HCT116 (cell line): Measurements from ENCODE around the gene ACVRL1. TPM values are rescaled to one million over a fixed set of nuclear protein-coding genes. Genes with fewer than 3 reads are reported as not detected.

Experiments
- ATAC-seq: fragments of 200-7000 bp; cut with Tn5 transposase; 2 replicates; pipeline ENCODE4 v1.9.1; 2020; ENCODE audit warnings: mild to moderate bottlenecking, moderate library complexity
- BruUV-seq: library from RNA; stranded (reverse); fragments of 400-500 nt; replicated peaks from 2 replicates; lab custom pipeline; 2021; lab: Mats Ljungman, UMichigan
- CTCF ChIA-PET: fragments of 300-600 bp; sonication (Branson Sonifier 250); formaldehyde crosslinking; loops from one replicate; lab custom pipeline; 2021; ENCODE audit warnings: antibody characterized with exemption; lab: Charles Lee
- POLR2A ChIA-PET: fragments of 300-600, 350-600 bp; sonication (Branson Sonifier 250); formaldehyde crosslinking; loops from one replicate; lab custom pipeline; 2021; ENCODE audit warnings: antibody characterized with exemption; lab: Charles Lee
- RAD21 ChIA-PET, 2 experiments: fragments of 300-600 bp; sonication (Branson Sonifier 250); formaldehyde crosslinking; loops; one replicate each; lab custom pipeline; 2023; ENCODE audit warnings: low total read pairs in 2 of 2; ENCODE audit not compliant: uncharacterized antibody in 2 of 2, unreplicated experiment in 2 of 2, low non-redundant PET in 1 of 2; lab: Charles Lee
- DNase-seq: peaks from one replicate; pipeline ENCODE4 v3.0.0-alpha.2; 2010; ENCODE audit warnings: low read depth, low spot score
- H2AFZ ChIP-seq: fragments of 200-600 bp; shearing (Covaris generic), sonication (generic); 2 replicates; pipeline ENCODE4 v1.6.1; 2017; ENCODE audit warnings: low read depth, mixed run types, mixed read lengths, antibody characterized with exemption, low read length; ENCODE audit not compliant: poor library complexity, severe bottlenecking
- H3K27ac ChIP-seq: 2 replicates; pipeline ENCODE4 v1.5.1; 2012; ENCODE audit warnings: low read depth, low read length
- H3K27me3 ChIP-seq: fragments of 200-600 bp; sonication (generic); 2 replicates; pipeline ENCODE4 v1.6.1; 2016; ENCODE audit warnings: mixed run types, low read length, mixed read lengths; ENCODE audit not compliant: insufficient read depth
- H3K36me3 ChIP-seq, 2 experiments: fragments of 200-500 bp in 1 of 2; fragments of 200-600 bp in 1 of 2; sonication (Bioruptor generic) in 1 of 2; sonication (generic) in 1 of 2; 2 replicates each; pipeline versions ENCODE4 v1.5.1 to v1.6.1; 2014 to 2016; ENCODE audit warnings: low read length in 2 of 2, inconsistent platforms in 1 of 2, mixed read lengths in 1 of 2, mixed run types in 1 of 2; ENCODE audit not compliant: insufficient read depth in 2 of 2, control insufficient read depth in 1 of 2
- H3K4me1 ChIP-seq, 2 experiments: fragments of 200-600 bp in 1 of 2; sonication (generic) in 1 of 2; 2 replicates each; pipeline versions ENCODE4 v1.5.1 to v1.6.1; 2012 to 2017; ENCODE audit warnings: low read length in 2 of 2, inconsistent platforms in 1 of 2, mild to moderate bottlenecking in 1 of 2, mixed read lengths in 1 of 2, mixed run types in 1 of 2, moderate library complexity in 1 of 2; ENCODE audit not compliant: insufficient read depth in 2 of 2, control insufficient read depth in 1 of 2
- H3K4me2 ChIP-seq: fragments of 200-600 bp; sonication (generic); 2 replicates; pipeline ENCODE4 v1.6.1; 2017; ENCODE audit warnings: mixed run types, low read length, mixed read lengths
- H3K4me3 ChIP-seq, 2 experiments: fragments of 200-600 bp in 1 of 2; sonication (generic) in 1 of 2; replicated peaks in 1 of 2; 2 replicates each; pipeline ENCODE4 v1.5.1; 2011 to 2016; ENCODE audit warnings: low read length in 2 of 2, control low read depth in 1 of 2, low read depth in 1 of 2, mild to moderate bottlenecking in 1 of 2, mixed read lengths in 1 of 2, mixed run types in 1 of 2
- H3K79me2 ChIP-seq: fragments of 200-600 bp; sonication (generic); 2 replicates; pipeline ENCODE4 v1.6.1; 2017; ENCODE audit warnings: mild to moderate bottlenecking, mixed run types, low read length, moderate library complexity, mixed read lengths; ENCODE audit not compliant: insufficient read depth
- H3K9ac ChIP-seq: fragments of 200-600 bp; sonication (generic); 2 replicates; pipeline ENCODE4 v1.6.1; 2016; ENCODE audit warnings: low read length, mixed read lengths
- H3K9me2 ChIP-seq: fragments of 200-600 bp; sonication (generic), shearing (Covaris generic); 2 replicates; pipeline ENCODE4 v1.6.1; 2017; ENCODE audit warnings: mixed run types, mild to moderate bottlenecking, moderate library complexity; ENCODE audit not compliant: insufficient read depth
- H3K9me3 ChIP-seq, 2 experiments: fragments of 200-500 bp in 1 of 2; fragments of 200-600 bp in 1 of 2; sonication (Bioruptor generic) in 1 of 2; sonication (generic) in 1 of 2; 2 replicates each; pipeline ENCODE4 v1.6.1; 2014 to 2017; ENCODE audit warnings: low read length in 2 of 2, mixed read lengths in 2 of 2, inconsistent platforms in 1 of 2, low read depth in 1 of 2, mild to moderate bottlenecking in 1 of 2, mixed run types in 1 of 2, moderate library complexity in 1 of 2; ENCODE audit not compliant: control insufficient read depth in 1 of 2, insufficient read depth in 1 of 2
- H4K20me1 ChIP-seq: fragments of 200-600 bp; sonication (generic), shearing (Covaris generic); 2 replicates; pipeline ENCODE4 v1.6.1; 2017; ENCODE audit warnings: mixed run types, mild to moderate bottlenecking, moderate library complexity; ENCODE audit not compliant: insufficient read depth
- CBX3 ChIP-seq: IDR thresholded peaks from 2 replicates; pipeline ENCODE4 v1.6.1; 2012; ENCODE audit warnings: low read depth
- FOSL1 ChIP-seq: IDR thresholded peaks from 2 replicates; pipeline ENCODE4 v1.6.1; 2012; ENCODE audit warnings: low read depth
- MAX ChIP-seq: IDR thresholded peaks from 2 replicates; pipeline ENCODE4 v1.6.1; 2012
- POLR2A ChIP-seq: IDR thresholded peaks from 2 replicates; pipeline ENCODE4 v1.7.0; 2011; ENCODE audit warnings: borderline replicate concordance; ENCODE audit not compliant: insufficient read depth, insufficient read length; ENCODE audit errors: extremely low read depth
- SIN3A ChIP-seq: IDR thresholded peaks from 2 replicates; pipeline ENCODE4 v1.6.1; 2012; ENCODE audit warnings: low read depth
- SP1 ChIP-seq: IDR thresholded peaks from 2 replicates; pipeline ENCODE4 v1.6.1; 2012; ENCODE audit warnings: low read depth
- ZFX ChIP-seq: fragments of 450-650 bp; IDR thresholded peaks from 2 replicates; pipeline ENCODE4 v1.6.1; 2017
- ZNF274 ChIP-seq: fragments of 200-500 bp; sonication (Bioruptor generic); IDR thresholded peaks from 2 replicates; pipeline ENCODE4 v1.6.1; 2014; ENCODE audit warnings: mild to moderate bottlenecking, low read depth, low read length, inconsistent platforms
- intact Hi-C: fragments of 100-400 bp; cut with micrococcal nuclease; formaldehyde crosslinking; loops from 2 replicates; pipeline ENCODE4 v1.10.0; 2022
- total RNA-seq: library from RNA; stranded (reverse); gene quantifications from one replicate; pipeline ENCODE4 v1.2.1, GENCODE V29; 2021; ENCODE audit not compliant: unreplicated experiment

Gene ACVRL1
- total RNA-seq, 1 experiment from 2014 or later, result 2.5 TPM

GRCh38 chr12:51951199-51951842 lies 44.0 kb downstream of the ACVRL1 start, which contains the start of gene ACVR1B (continued):
- no peak for TF ChIP-seq FOSL1
- TF ChIP-seq MAX, result peak; percentile 80; the same call in 1 of the 2 replicates
- TF ChIP-seq CBX3, result no peak

- Histone ChIP-seq H4K20me1 (no peaks in the 10 kb centered on the region), H3K4me1 (peaks cover 9 to 21% of the 10 kb centered on the region in 2 experiments; a peak in 3 of 4 replicates), H3K4me3 (peak overlapping the region; percentile 78 to 88), H3K36me3 (no peaks in the 10 kb centered on the region), H3K4me2 (peak overlapping the region; percentile 95), H3K9ac (peak overlapping the region; percentile 87)
- RAD21 ChIA-PET, result no interaction called here
- peak; percentile 2; the same call in 1 of the 2 replicates for ATAC-seq
- TF ChIP-seq ZFX (peak; percentile 52; the same call in 1 of the 2 replicates), ZNF274 (no peak), SP1 (no peak), SIN3A (no peak), POLR2A (no peak)
- TF ChIP-seq, all 23 proteins: peak for 1
- H3K27me3 ChIP-seq, result peaks cover 3% of the 10 kb centered on the region; the same call in 1 of the 2 replicates
- intact Hi-C loops, result no loop called here
- no peak overlapping the region for H2AFZ ChIP-seq
- H3K9me3 ChIP-seq, result no peaks in the 10 kb centered on the region
- H3K9me2 ChIP-seq, result no peaks in the 10 kb centered on the region
- H3K27ac ChIP-seq, result peak overlapping the region; percentile 67; the same call in 1 of the 2 replicates
- BruUV-seq, result no TSS peak
- peaks cover 53% of the 10 kb centered on the region for H3K79me2 ChIP-seq
- ChIA-PET POLR2A (no interaction called here), CTCF (no interaction called here)
- DNase-seq, result no peak
Observed at GRCh38 chr12:51951843-51952722, 44.8 kb downstream of the ACVRL1 start.
